Brain microvascular endothelial cell (primary cell): ENCODE measurements around the gene RPL27A.

Experiments used
- DNase-seq: peaks from one replicate; pipeline ENCODE4 v3.0.0-alpha.2; 2020
- H3K27ac ChIP-seq: fragments of 250-450 bp; sonication (Bioruptor Pico); 2 replicates; pipeline ENCODE4 v1.5.1; 2020; ENCODE audit warnings: mild to moderate bottlenecking, moderate library complexity
- H3K27me3 ChIP-seq: fragments of 250-450 bp; sonication (Bioruptor Pico); replicated peaks from 2 replicates; pipeline ENCODE4 v1.5.1; 2020; ENCODE audit warnings: mild to moderate bottlenecking
- H3K36me3 ChIP-seq: fragments of 250-450 bp; sonication (Bioruptor Pico); replicated peaks from 2 replicates; pipeline ENCODE4 v1.5.1; 2020; ENCODE audit warnings: mild to moderate bottlenecking
- H3K4me3 ChIP-seq: 2 replicates; pipeline ENCODE4 v1.5.1; 2011; ENCODE audit warnings: low read depth, mild to moderate bottlenecking, control low read depth, low read length, moderate library complexity
- in situ Hi-C: cut with HindIII; loops from 2 replicates; pipeline ENCODE4 v1.10.0; 2017; ENCODE audit warnings: low sequenced_read_pairs, low pct_ligation_motif_present
- TF ChIP-seq, protein P1 (sequence below): IDR thresholded peaks from 2 replicates; pipeline ENCODE4 v1.5.1; 2011; ENCODE audit warnings: low read depth, mild to moderate bottlenecking, moderate library complexity, low read length, control low read depth, inconsistent platforms; ENCODE audit errors: missing control alignments

The RPL27A gene

DNA sequence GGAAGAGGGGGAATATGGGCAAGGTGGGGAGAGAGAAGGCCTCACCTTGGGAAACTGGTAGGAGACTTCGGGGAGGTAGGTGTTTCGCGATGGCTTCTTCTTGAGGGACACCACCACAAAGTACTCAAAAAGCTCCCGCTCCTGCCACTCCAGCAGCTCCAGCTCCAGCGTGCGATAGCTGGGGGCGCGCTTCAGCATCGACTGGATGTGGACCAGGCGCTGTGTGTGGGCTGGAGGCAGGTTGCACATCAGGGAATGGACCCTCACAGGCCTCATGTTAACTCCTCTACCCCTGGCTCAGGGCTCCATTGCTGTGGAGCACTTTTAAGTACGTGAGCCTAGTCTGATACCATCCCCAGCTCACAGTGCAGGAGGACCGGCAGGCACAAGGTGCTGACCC lies 29.9 kb downstream of the RPL27A start:
- Histone ChIP-seq H3K4me3 (no peak overlapping the region), H3K27me3 (no peaks in the 10 kb centered on the region), H3K27ac (no peak overlapping the region), H3K36me3 (peaks cover 4% of the 10 kb centered on the region)
- in situ Hi-C loops = no loop called here
- TF ChIP-seq, protein P1, sequence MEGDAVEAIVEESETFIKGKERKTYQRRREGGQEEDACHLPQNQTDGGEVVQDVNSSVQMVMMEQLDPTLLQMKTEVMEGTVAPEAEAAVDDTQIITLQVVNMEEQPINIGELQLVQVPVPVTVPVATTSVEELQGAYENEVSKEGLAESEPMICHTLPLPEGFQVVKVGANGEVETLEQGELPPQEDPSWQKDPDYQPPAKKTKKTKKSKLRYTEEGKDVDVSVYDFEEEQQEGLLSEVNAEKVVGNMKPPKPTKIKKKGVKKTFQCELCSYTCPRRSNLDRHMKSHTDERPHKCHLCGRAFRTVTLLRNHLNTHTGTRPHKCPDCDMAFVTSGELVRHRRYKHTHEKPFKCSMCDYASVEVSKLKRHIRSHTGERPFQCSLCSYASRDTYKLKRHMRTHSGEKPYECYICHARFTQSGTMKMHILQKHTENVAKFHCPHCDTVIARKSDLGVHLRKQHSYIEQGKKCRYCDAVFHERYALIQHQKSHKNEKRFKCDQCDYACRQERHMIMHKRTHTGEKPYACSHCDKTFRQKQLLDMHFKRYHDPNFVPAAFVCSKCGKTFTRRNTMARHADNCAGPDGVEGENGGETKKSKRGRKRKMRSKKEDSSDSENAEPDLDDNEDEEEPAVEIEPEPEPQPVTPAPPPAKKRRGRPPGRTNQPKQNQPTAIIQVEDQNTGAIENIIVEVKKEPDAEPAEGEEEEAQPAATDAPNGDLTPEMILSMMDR = no peak
- no peak for DNase-seq

DNA sequence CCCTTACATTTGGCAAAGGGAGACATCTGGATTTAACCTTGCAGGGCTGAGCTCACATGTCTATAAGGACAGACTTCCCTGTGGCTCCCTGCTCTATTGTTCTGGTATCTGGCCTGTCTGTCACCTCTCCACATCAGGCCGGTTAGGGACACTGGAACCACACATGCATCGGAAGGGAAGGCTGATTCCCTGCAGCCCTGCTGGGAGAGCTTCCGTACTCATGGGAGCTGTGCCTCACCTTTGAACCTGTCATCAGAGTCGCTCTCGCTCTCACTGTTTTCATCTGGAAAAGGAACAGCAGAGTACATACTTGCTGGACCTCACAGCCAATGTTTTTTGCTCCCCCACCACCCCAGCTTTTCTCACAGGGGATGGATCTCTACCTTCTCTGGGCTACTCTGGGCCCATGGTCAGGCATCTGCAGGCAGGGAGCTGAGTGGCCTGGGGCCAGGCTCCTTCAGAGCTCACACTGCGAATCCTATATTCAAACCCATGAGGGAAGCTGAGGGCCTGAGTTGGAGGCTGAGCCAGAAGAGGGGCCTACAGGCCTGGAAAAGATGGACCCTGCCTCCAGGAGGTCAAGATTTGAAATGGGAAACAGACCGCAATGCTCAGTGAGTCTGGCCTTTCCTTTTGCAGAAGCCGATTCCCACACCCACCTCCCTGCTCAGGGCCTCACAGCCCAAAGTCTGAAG lies 31.3 kb downstream of the RPL27A start:
- no peaks in the 10 kb centered on the region for H3K27me3 ChIP-seq
- no peak overlapping the region for H3K27ac ChIP-seq
- in situ Hi-C loops = no loop called here
- TF ChIP-seq, protein P1 = no peak
- no peak overlapping the region for H3K4me3 ChIP-seq
- DNase-seq = no peak
- H3K36me3 ChIP-seq = peaks cover 4% of the 10 kb centered on the region

DNA sequence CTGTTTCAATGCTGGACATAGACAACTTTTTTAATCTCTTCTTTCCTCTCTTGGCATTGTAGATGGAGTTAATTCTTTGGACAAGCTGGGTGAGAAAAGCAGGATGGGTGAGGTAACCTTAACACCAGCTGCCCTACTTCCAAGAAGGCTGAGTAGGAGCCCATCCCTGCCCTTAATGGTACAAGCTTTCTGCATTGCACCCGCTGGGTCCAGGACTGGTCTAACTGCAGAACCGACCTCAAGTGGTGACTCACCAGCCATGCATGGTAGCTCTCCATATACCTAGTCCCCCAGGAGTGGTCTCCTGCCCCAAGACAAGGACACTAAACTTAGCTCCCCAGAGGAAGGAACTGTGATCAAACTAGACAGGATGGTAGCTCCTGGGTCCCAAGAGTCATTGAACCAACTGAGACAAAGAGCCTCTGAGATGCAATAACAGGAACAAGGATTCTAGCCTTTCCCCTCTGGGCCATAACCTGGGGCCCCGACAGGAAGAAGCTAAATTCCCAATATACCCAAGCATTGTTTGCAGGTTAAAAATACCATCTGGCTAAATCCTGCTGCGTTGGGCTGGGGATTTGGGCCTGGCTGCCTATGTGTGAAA lies 32.1 kb downstream of the RPL27A start:
- Histone ChIP-seq H3K36me3 (peaks cover 4% of the 10 kb centered on the region), H3K27me3 (no peaks in the 10 kb centered on the region), H3K27ac (no peak overlapping the region), H3K4me3 (no peak overlapping the region)
- in situ Hi-C loops = no loop called here
- TF ChIP-seq, protein P1 = no peak
- DNase-seq = no peak

DNA sequence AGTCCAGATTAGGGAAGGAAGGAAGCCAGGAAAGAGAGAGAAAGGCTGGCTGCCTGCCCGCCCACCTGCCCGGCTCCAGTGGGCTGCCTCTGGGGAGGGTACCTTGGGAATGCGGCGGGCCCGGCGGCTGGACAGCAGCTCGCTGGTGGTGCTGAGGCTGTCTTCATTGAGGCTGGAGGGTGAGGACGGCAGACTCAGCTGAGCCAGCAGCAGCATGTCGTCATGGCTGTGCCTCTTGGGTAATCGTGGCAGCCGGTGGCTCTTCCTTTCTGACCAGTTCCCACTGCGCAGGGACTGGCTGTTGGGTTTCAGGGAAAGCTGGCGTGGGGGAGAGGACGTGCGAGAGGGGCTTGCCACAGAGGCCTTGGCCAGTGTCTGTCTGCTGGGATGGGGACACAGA lies 32.9 kb downstream of the RPL27A start:
- no peak overlapping the region for H3K27ac ChIP-seq
- DNase-seq = no peak
- in situ Hi-C loops = no loop called here
- H3K27me3 ChIP-seq = no peaks in the 10 kb centered on the region
- H3K4me3 ChIP-seq = no peak overlapping the region
- H3K36me3 ChIP-seq = peaks cover 4% of the 10 kb centered on the region
- TF ChIP-seq, protein P1 = no peak

DNA sequence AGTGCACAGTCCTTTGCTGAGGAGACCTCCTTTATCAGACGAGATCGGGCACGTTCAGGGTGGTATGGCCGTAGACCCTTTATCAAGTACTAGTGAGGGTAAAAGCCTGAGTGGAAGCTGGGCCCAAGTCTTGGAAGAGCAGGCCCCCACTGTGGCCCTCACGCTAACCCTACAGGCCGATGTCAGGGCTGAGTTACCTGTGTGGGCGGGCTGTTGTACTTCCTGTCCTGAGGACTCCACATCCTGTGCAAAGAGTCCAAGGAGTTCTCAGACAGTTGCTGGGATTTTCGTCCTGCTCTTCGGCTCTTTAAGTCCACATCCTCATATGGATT lies 34.9 kb downstream of the RPL27A start:
- no peak overlapping the region for H3K4me3 ChIP-seq
- no peaks in the 10 kb centered on the region for H3K27me3 ChIP-seq
- peaks cover 2% of the 10 kb centered on the region for H3K36me3 ChIP-seq
- TF ChIP-seq, protein P1 = no peak
- in situ Hi-C loops = no loop called here
- H3K27ac ChIP-seq = peak overlapping the region; percentile 67
- DNase-seq = no peak
